Stimulated activated CD8-positive, alpha-beta memory T cell treated with anti-CD3 and anti-CD28 coated beads, Interleukin-7, amount 100 ng/mL, for 1 hour (primary cell): ENCODE results near the gene DNAJC19.

Source experiments
- DNase-seq, 2 donors: peaks; one replicate each; pipeline ENCODE4 v3.0.0-alpha.2; 2020; ENCODE audit warnings: low read depth in 2 of 2

DNAJC19 gene

DNA sequence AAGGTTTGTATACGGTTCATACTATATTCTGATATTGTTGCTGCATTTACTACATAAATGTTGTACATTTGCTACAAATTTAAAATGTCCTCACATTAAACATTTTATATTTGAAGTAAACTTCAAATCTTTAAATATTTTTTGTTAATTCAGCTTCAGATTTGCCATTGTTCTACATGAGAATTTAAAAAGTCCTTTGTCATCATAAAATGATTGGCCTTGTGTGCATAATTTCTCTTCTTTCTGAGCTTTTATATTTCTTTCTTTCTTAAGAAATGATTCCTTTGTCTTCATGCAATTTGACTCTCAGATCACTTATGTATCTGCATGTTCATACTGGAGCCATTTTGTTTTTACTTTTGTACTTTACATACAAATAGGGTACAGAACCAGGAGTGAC is 28.0 kb downstream of the DNAJC19 start:
- no peak for DNase-seq

DNA sequence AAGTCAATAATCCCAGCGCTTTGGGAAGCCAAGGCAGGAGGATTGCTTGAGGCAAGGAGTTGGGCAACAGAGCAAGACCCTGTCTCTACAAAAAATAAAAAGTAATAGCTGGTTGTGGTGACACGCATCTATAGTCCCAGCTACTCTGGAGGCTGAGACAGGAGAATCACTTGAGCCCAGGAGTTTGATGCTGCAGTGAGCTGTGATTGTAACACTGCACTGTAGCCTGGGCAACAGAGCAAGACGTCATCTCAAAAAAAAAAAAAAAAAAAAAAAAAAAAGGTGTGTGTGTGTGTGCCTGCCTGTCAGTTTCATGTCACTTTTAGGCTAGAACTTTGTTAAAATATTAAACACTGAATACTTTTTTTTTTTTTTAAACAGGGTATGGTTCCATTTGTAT is 28.4 kb downstream of the DNAJC19 start:
- no peak for DNase-seq

DNA sequence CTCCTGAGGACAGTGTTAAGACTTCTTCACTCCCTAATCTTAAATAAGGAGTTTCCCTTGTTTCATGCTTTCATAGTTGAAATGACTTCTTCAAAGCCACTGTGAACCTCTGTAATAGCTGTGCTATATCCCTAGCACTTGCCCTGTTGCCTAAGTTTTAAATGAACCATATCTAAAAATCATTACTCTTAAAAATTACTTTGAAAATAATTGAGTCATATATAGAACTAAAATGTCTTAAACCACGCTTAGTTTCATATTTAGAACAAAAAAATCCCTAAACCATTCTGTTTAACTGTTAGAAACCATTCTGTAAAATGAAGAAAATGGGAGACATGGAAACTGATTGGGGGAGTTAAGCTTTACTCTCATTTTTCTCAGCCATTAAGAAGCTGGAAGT is 29.8 kb downstream of the DNAJC19 start:
- DNase-seq, result no peak

DNA sequence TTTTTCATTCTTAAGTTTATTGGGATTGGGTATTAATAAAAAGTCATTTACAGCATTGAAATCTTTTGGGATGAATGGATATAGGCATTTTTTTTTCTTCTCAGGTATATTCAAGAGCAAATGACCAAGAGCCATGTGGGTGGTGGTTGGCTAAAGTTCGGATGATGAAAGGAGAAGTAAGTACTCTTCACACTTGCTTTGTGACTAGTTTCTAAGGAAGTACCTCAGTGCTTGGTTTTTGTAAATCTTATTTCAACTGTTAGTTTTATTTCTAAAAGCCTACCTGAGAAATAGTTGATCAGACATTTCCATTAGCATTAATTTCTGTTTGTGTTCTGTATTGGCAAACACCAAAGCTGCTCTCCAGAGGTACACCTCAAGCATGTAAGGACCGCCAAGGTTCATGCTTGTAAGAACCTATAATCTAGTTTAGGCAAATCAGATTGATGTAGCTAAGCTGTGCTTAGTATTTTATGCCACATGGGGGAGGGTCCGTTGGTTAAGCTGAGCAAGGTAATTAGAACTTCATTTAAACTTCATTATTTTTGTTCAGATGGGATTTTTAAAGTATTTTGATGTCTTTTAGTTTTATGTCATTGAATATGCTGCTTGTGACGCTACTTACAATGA is 41.7 kb downstream of the DNAJC19 start:
- DNase-seq, result no peak

DNA sequence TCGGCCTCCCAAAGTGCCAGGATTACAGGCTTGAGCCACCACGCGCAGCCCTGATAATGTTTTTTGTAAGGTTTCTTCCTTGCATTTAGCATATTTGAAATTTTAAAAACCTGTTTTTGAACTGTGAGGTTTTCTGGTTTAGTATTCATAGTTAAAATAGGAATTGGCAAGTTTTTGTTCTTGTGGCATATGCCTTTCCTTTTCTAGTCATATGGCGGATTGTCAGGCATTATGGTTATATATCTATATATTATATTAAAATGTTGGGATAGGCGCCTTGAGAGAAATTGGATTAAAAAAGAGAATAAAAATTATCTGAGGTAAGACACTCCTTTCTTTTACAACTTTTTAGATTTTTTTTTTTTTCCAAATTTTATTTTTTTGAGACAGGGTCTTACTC is 48.7 kb downstream of the DNAJC19 start:
- DNase-seq, result no peak

DNA sequence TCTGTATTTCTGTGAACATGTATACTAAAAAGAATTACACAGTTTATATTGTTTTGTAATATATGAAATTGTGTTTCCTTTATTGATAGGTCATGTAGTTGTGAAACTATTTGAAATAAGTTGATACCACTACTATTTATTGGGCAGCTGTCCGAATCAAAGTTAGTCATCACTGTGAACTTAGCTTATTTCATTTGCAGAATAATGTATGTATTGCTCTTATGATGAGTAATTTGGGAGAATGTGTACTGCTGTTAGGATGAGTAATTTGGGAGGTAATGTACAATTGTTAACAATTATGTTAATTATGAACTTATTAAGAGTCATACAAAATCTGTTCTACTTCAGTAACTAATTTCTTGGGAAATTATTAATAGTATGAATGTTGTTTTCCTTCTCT is 54.9 kb downstream of the DNAJC19 start:
- no peak for DNase-seq
